Tibial nerve (tissue), 4 donors: Measurements from ENCODE around the gene CORIN. TPM values are rescaled to one million over a fixed set of nuclear protein-coding genes. Genes with fewer than 3 reads are reported as not detected.

Source experiments
- DNase-seq, 2 donors: peaks; one replicate each; pipeline ENCODE4 v3.0.0-alpha.2; 2019; ENCODE audit warnings: low spot score in 2 of 2
- H3K27ac ChIP-seq, 4 donors: fragments of 200-600 bp; sonication (generic) in 3 of 4; one replicate each; pipeline ENCODE4 v1.5.1; 2017 to 2019; ENCODE audit warnings: mild to moderate bottlenecking in 1 of 4
- H3K27me3 ChIP-seq, 2 donors: fragments of 200-600 bp; sonication (generic) in 1 of 2; one replicate each; pipeline versions ENCODE4 v1.5.1 to v1.6.0; 2017 to 2019
- H3K36me3 ChIP-seq, 3 donors: fragments of 200-600 bp; sonication (generic); one replicate each; pipeline ENCODE4 v1.5.1; 2018 to 2019
- H3K4me1 ChIP-seq, 4 donors: fragments of 200-600 bp; sonication (generic) in 3 of 4; one replicate each; pipeline ENCODE4 v1.5.1; 2017 to 2019
- H3K4me3 ChIP-seq, 4 donors: fragments of 200-600 bp; sonication (generic) in 3 of 4; one replicate each; pipeline ENCODE4 v1.5.1; 2017 to 2019; ENCODE audit warnings: mild to moderate bottlenecking in 1 of 4, moderate library complexity in 1 of 4
- H3K9me3 ChIP-seq, 4 donors: fragments of 200-600 bp; sonication (generic) in 3 of 4; one replicate each; pipeline ENCODE4 v1.5.1; 2017 to 2019
- CTCF ChIP-seq, 5 experiments: fragments of 200-600 bp in 3 of 5; fragments of 450-650 bp in 2 of 5; sonication (generic) in 3 of 5; IDR thresholded peaks; one replicate each; pipeline ENCODE4 v1.5.1; 2016 to 2019; ENCODE audit warnings: antibody characterized with exemption in 5 of 5, mild to moderate bottlenecking in 3 of 5, moderate library complexity in 2 of 5
- EP300 ChIP-seq, 2 donors: sonication (generic); formaldehyde crosslinking; IDR thresholded peaks; one replicate each; pipeline ENCODE4 v1.6.1; 2017; ENCODE audit warnings: antibody characterized with exemption in 2 of 2, mild to moderate bottlenecking in 1 of 2
- POLR2A ChIP-seq, 2 donors: fragments of 450-650 bp; IDR thresholded peaks; one replicate each; pipeline ENCODE4 v1.6.1; 2017; ENCODE audit warnings: antibody characterized with exemption in 2 of 2, mild to moderate bottlenecking in 2 of 2, moderate library complexity in 2 of 2
- WGBS, 2 donors: methylation state at CpG; one replicate each; pipeline ENCODE4 v1.1.5; 2018; 5-methylcytosine and 5-hydroxymethylcytosine counted together
- total RNA-seq, 4 donors: library from RNA; depleted of rRNA; stranded (reverse); fragments of >200 nt; gene quantifications; one replicate each; pipeline ENCODE4 v1.1.0, GENCODE V29; 2016

The CORIN gene
- total RNA-seq, 4 donors from 2014 or later, result 0.22 to 0.42 TPM; not detected in 2

GRCh38 chr4:47642985-47643760 is 194.7 kb downstream of the CORIN start:
- peak overlapping the region in 2 of 4 donors; percentile 3 to 63 for H3K27ac ChIP-seq
- peaks cover 0 to 20% (median 12%) of the 10 kb centered on the region in 4 donors for H3K4me1 ChIP-seq
- no peak overlapping the region for H3K4me3 ChIP-seq
- 26 to 30% methylated on average over 7 of the region's 7 CpGs for WGBS, 2 donors
- TF ChIP-seq EP300 (IDR thresholded peaks at IDR 0.05), result no peak
- no peak for TF ChIP-seq CTCF (IDR thresholded peaks at IDR 0.05)
- no peak for TF ChIP-seq POLR2A (IDR thresholded peaks at IDR 0.05)
- no peaks in the 10 kb centered on the region for H3K9me3 ChIP-seq
- no peak for DNase-seq
- H3K27me3 ChIP-seq, result no peaks in the 10 kb centered on the region
- H3K36me3 ChIP-seq, result no peaks in the 10 kb centered on the region

GRCh38 chr4:47642191-47642830 is 195.6 kb downstream of the CORIN start:
- peaks cover 0 to 20% (median 12%) of the 10 kb centered on the region in 4 donors for H3K4me1 ChIP-seq
- H3K4me3 ChIP-seq, result no peak overlapping the region
- no peaks in the 10 kb centered on the region for H3K36me3 ChIP-seq
- peaks cover 0 to under 1% (median 0%) of the 10 kb centered on the region in 4 donors for H3K9me3 ChIP-seq
- no peaks in the 10 kb centered on the region for H3K27me3 ChIP-seq
- no peak for DNase-seq
- 81 to 89% methylated on average over 6 of the region's 6 CpGs for WGBS, 2 donors
- peak overlapping the region in 1 of 4 donors; percentile 63 for H3K27ac ChIP-seq
- no peak for TF ChIP-seq POLR2A (IDR thresholded peaks at IDR 0.05)
- TF ChIP-seq EP300 (IDR thresholded peaks at IDR 0.05), result no peak
- no peak for TF ChIP-seq CTCF (IDR thresholded peaks at IDR 0.05)

- no peaks in the 10 kb centered on the region for H3K27me3 ChIP-seq
- H3K27ac ChIP-seq, result peak overlapping the region in 1 of 4 donors; percentile 63
- no peak overlapping the region for H3K4me3 ChIP-seq
- DNase-seq, result no peak
- H3K4me1 ChIP-seq, result peaks cover 0 to 20% (median 12%) of the 10 kb centered on the region in 4 donors
- peaks cover 0 to 2% (median 0%) of the 10 kb centered on the region in 4 donors for H3K9me3 ChIP-seq
- 48 to 56% methylated on average over 1 of the region's 1 CpG for whole genome bisulfite sequencing, 2 donors
- H3K36me3 ChIP-seq, result no peaks in the 10 kb centered on the region
- TF ChIP-seq EP300 (IDR thresholded peaks at IDR 0.05) (no peak), POLR2A (IDR thresholded peaks at IDR 0.05) (no peak), CTCF (IDR thresholded peaks at IDR 0.05) (no peak)
Observed at GRCh38 chr4:47641755-47642154, 196.1 kb downstream of the CORIN start.

- no peak for DNase-seq
- Histone ChIP-seq H3K27ac (peak overlapping the region in 1 of 4 donors; percentile 63), H3K36me3 (no peaks in the 10 kb centered on the region), H3K27me3 (no peaks in the 10 kb centered on the region), H3K9me3 (peaks cover 0 to 2% (median 0%) of the 10 kb centered on the region in 4 donors), H3K4me3 (no peak overlapping the region), H3K4me1 (peaks cover 0 to 20% (median 10%) of the 10 kb centered on the region in 4 donors)
- TF ChIP-seq CTCF (IDR thresholded peaks at IDR 0.05) (no peak), POLR2A (IDR thresholded peaks at IDR 0.05) (no peak), EP300 (IDR thresholded peaks at IDR 0.05) (no peak)
Observed at GRCh38 chr4:47640911-47641310, 197.0 kb downstream of the CORIN start.

GRCh38 chr4:47639531-47639930 is 198.3 kb downstream of the CORIN start:
- no peak for DNase-seq
- peaks cover 0 to 20% (median 10%) of the 10 kb centered on the region in 4 donors for H3K4me1 ChIP-seq
- no peaks in the 10 kb centered on the region for H3K27me3 ChIP-seq
- H3K27ac ChIP-seq, result no peak overlapping the region
- no peaks in the 10 kb centered on the region for H3K36me3 ChIP-seq
- WGBS, 2 donors, result 69 to 71% methylated on average over 3 of the region's 3 CpGs
- no peak overlapping the region for H3K4me3 ChIP-seq
- H3K9me3 ChIP-seq, result peaks cover 0 to 2% (median 0%) of the 10 kb centered on the region in 4 donors
- TF ChIP-seq CTCF (IDR thresholded peaks at IDR 0.05), result no peak
